Measurements from ENCODE around the gene PIM2.
A peak's percentile ranks its signal among the peaks of the same experiment; 100 is the strongest.

The PIM2 gene

DNA sequence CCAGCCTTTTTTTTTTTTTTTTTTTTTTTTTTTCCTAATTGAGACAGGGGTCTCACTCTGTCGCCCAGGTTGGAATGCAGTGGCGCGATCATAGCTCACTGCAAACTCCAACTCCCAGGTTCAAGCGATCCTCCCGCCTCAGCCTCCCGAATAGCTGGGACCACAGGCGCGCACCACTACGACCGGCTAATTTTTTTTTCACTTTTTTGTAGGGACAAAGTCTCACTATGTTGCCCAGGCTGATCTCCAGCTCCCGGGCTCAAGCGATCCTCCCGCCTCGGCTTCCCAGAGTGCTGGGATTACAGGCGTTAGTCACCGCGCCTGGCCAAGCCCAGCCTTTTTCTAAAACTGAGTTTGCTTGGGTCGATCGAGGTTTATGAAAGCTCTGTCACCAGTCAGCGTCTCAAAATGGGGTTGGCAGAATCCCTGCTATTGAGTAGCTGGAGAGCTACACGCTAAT is 39.8 kb upstream of the PIM2 start:
- TF ChIP-seq, protein P1, sequence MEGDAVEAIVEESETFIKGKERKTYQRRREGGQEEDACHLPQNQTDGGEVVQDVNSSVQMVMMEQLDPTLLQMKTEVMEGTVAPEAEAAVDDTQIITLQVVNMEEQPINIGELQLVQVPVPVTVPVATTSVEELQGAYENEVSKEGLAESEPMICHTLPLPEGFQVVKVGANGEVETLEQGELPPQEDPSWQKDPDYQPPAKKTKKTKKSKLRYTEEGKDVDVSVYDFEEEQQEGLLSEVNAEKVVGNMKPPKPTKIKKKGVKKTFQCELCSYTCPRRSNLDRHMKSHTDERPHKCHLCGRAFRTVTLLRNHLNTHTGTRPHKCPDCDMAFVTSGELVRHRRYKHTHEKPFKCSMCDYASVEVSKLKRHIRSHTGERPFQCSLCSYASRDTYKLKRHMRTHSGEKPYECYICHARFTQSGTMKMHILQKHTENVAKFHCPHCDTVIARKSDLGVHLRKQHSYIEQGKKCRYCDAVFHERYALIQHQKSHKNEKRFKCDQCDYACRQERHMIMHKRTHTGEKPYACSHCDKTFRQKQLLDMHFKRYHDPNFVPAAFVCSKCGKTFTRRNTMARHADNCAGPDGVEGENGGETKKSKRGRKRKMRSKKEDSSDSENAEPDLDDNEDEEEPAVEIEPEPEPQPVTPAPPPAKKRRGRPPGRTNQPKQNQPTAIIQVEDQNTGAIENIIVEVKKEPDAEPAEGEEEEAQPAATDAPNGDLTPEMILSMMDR (IDR thresholded peaks at IDR 0.05; ENCODE audit: control extremely low read depth, extremely low read depth, low read depth, missing control alignments), result no peak
- DNase-seq (ENCODE audit: extremely low spot score), result no peak
- ChIA-PET CTCF (interaction anchor here (1.1 to 4.1 kb wide), 4 partner anchors 10 to 85 kb away, joined by 3 to 18 read pairs (median 4); partner anchors contain the start of genes KCND1 and TFE3), POLR2A (interaction anchor here (0.9 to 1.0 kb wide), 2 partner anchors 11 to 19 kb away, joined by 5 to 9 read pairs; no protein-coding TSS in a partner anchor)

DNA sequence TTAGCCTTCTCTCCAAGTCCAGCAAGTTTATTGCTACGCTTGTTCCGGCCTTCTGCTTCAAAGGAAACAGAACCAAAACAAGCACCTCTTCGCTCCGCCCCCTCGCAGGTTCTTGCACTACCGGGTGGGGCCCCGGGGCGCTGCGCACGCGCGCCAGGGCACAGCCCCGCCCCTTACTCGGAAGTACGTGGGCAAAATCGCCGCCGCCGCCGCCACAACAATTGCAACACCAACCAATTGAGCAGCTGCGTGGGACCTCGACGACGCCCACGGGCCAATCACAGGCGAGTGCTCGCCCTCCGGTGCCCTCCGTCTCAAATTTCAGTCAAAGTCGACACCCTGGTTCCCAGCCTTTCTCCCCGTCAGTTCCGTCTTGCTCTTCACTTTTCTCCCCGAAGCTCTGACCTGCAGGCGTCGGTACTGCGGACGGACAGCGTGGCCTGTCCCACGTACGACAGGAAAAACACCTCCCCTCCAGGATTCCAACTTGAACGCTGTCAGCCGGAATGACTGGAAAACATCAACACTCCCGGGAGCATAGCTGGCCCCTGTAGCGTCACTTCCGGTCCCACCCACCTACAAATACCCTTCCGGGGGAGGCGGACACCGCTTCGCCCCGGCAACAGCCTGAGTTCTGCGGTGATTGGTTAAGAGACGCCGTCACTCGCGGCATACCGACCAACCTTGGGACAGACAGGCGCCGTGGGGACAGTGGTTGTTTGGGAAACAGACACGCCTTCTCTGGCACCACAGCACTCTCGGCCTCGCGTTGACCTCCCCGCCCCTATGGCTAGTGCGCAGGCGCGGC is 39.2 kb upstream of the PIM2 start:
- ChIA-PET POLR2A (interaction anchor here (0.9 to 1.4 kb wide), 3 partner anchors 11 to 44 kb away, joined by 3 to 9 read pairs (median 5); partner anchors contain the start of gene GRIPAP1), CTCF (interaction anchor here (0.7 to 4.1 kb wide), 4 partner anchors 9 to 85 kb away, joined by 3 to 18 read pairs (median 4); partner anchors contain the start of genes KCND1 and TFE3)
- TF ChIP-seq, protein P1 (IDR thresholded peaks at IDR 0.05; ENCODE audit: control extremely low read depth, extremely low read depth, low read depth, missing control alignments), result no peak
- DNase-seq (ENCODE audit: extremely low spot score), result peak; percentile 90

DNA sequence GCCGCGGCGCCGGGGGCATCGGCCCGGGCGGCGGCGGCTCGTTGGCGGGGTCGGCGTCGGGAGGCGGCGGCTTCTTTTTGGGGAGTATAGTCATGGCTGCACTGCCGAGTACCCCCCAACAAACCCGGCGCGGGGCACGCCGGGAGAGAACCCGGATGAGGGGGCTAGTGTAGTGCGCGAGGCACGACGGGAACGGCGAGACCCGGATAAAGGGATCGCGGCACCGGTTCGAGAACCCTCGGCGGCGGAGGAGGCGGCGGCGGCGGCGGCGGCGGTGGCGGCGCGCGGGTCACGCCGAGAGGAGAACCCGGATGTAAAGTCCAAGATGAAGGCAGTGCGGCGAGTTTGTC is 38.6 kb upstream of the PIM2 start, which contains the start of gene OTUD5:
OTUD5 (minus strand) TSS at position 131 of the 350 bp plus-strand sequence; CDS start at position 94, 37 bp downstream.
- POLR2A ChIA-PET, result interaction anchor here (1.4 kb wide), 1 partner anchor 45 kb away, joined by 3 read pairs; the partner anchor contains the start of gene GRIPAP1
- CTCF ChIA-PET, result interaction anchor here (1.3 kb wide), 1 partner anchor 19 kb away, joined by 4 read pairs; no protein-coding TSS in a partner anchor
- TF ChIP-seq, protein P1 (IDR thresholded peaks at IDR 0.05; ENCODE audit: control extremely low read depth, extremely low read depth, low read depth, missing control alignments), result no peak
- DNase-seq (ENCODE audit: extremely low spot score), result peak; percentile 76

DNA sequence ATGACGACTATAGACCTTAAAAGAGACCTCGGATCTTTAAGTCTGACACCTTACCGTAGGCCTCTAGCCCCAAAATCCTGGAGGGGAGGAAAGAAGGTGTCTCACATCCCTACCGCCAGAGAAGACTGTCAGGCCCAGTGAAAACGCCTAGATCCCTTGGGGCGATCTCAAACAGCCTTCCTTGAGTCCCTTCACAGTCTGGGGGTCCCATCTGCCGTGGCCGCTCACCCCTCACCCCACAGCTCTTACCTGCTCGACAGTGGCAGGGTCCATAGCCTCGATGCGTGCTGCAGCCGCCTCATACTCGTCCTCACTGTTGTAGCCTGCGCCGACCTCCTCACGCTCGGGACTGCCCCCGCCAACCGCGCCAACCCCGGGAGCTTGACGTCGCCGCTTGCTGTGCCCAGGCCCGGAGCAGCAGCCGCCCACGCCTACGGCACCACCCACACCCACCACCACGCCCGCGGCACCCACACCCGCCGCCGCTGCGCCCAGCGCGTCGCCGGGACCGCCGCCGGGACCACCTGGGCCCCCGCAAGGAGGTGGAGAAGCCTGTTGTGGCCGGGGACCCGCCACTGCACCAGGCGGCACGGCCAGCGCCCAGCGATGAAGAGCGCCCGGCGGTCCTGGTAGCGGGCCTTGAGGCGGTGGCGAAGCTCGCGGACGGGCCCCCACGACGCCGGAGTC is 38.0 kb upstream of the PIM2 start:
- POLR2A ChIA-PET, result interaction anchor here (1.4 kb wide), 1 partner anchor 46 kb away, joined by 3 read pairs; the partner anchor contains the start of gene GRIPAP1
- DNase-seq (ENCODE audit: extremely low spot score), result no peak
- CTCF ChIA-PET, result interaction anchor here (1.2 to 1.3 kb wide), 3 partner anchors 11 to 18 kb away, joined by 3 to 9 read pairs (median 4); no protein-coding TSS in a partner anchor
- TF ChIP-seq, protein P1 (IDR thresholded peaks at IDR 0.05; ENCODE audit: control extremely low read depth, extremely low read depth, low read depth, missing control alignments), result no peak

DNA sequence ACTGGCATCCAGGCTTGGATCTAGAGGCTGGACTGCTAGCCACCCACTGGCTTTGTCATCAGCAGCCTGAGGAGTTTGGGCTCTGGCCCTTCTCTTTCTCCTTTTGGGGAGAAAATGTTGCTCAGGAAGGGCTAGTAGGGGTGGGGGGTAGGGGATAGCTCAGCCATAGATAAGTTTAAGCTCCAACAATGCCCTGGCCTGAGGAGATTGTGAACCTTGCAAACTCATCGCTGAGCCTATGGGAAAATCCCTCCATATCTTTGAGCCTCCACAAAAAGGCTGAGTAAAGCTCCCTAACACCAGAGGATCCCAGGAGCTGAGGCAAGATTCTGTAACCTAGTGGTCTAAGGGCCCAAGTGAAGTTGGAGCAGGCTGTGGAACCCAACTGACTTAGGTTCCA is 29.8 kb upstream of the PIM2 start:
- CTCF ChIA-PET, result interaction anchor here (0.8 to 1.5 kb wide), 5 partner anchors 9 to 57 kb away, joined by 3 to 4 read pairs (median 3); partner anchors contain the start of gene SLC35A2
- POLR2A ChIA-PET, result no interaction called here
- TF ChIP-seq, protein P1 (IDR thresholded peaks at IDR 0.05; ENCODE audit: control extremely low read depth, extremely low read depth, low read depth, missing control alignments), result no peak
- DNase-seq (ENCODE audit: extremely low spot score), result no peak
